Psoas muscle (tissue), 8 donors: ENCODE results near the gene PRKCD. TPM values are rescaled to one million over a fixed set of nuclear protein-coding genes. Genes with fewer than 3 reads are reported as not detected.
A peak's percentile ranks its signal among the peaks of the same experiment; 100 is the strongest.

ENCODE experiments used
- ATAC-seq, 4 donors: fragments of 200-7000 bp; cut with Tn5 transposase; one replicate each; pipeline ENCODE4 v1.9.1; 2020; ENCODE audit warnings: moderate library complexity in 3 of 4, mild to moderate bottlenecking in 2 of 4
- DNase-seq, 2 donors: peaks; one replicate each; pipeline ENCODE4 v3.0.0-alpha.2; 2020
- H3K27ac ChIP-seq: fragments of 200-600 bp; one replicate; pipeline ENCODE4 v1.8.0; 2022
- H3K27me3 ChIP-seq, 3 donors: fragments of 200-600 bp in 1 of 3; one replicate each; pipeline versions ENCODE4 v1.6.1 to v1.8.0; 2013 to 2022; ENCODE audit warnings: low read length in 2 of 3, mild to moderate bottlenecking in 2 of 3, moderate library complexity in 1 of 3; ENCODE audit not compliant: insufficient read depth in 3 of 3
- H3K36me3 ChIP-seq, 2 donors: fragments of 200-600 bp in 1 of 2; one replicate each; pipeline versions ENCODE4 v1.6.1 to v1.8.0; 2013 to 2022; ENCODE audit warnings: low read depth in 1 of 2, mild to moderate bottlenecking in 1 of 2, moderate library complexity in 1 of 2; ENCODE audit not compliant: insufficient read depth in 1 of 2
- H3K4me1 ChIP-seq: fragments of 200-600 bp; one replicate; pipeline ENCODE4 v1.8.0; 2022
- H3K4me3 ChIP-seq: fragments of 200-600 bp; one replicate; pipeline ENCODE4 v1.8.0; 2022; ENCODE audit warnings: mild to moderate bottlenecking
- H3K9me3 ChIP-seq: fragments of 200-600 bp; one replicate; pipeline ENCODE4 v1.8.0; 2022
- WGBS, 3 donors: extraction: QIAGEN DNeasy Blood & Tissue Kit; methylation state at CpG; one replicate each; pipeline versions ENCODE4 v1.1.6 to v1.1.7; 2013; 5-methylcytosine and 5-hydroxymethylcytosine counted together
- intact Hi-C, 2 donors: fragments of 100-400 bp; cut with DNase I; formaldehyde crosslinking; loops; one replicate each; pipeline versions ENCODE4 v1.11.0 to v1.14.2; 2022
- polyA plus RNA-seq, 3 donors: library from polyadenylated mRNA; stranded (reverse); fragments of 200-250 nt; gene quantifications; one replicate each; pipeline ENCODE4 v1.2.3, GENCODE V29; 2013
- total RNA-seq, 4 donors: library from RNA; stranded (reverse); fragmentation: NEBNext Ultra II Directional in 2 of 4; extraction: Animal tissue kit (Norgen Biotek cat#: 25700) in 2 of 4; gene quantifications; one replicate each; pipeline versions ENCODE4 v1.2.1 to v1.2.4, GENCODE V29; 2021 to 2023
- TF ChIP-seq, protein P1 (sequence below): fragments of 200-600 bp; IDR thresholded peaks from one replicate; pipeline ENCODE4 v1.8.0; 2022; ENCODE audit warnings: antibody characterized with exemption
- donor health status: healthy with polysubstance abuse.
- donor health status: DM: no; HTN: no; CAD: no; lungs with moderate emphysema.
- donor health status: Bipolar disorder and iron deficiency.
- donor health status: healthy.
- donor health status: DM: yes; HTN: yes; CAD: no.
- donor health status: DM: no; HTN: no; CAD: no.
- donor health status: DM: no; HTN: no; CAD: no.
- donor health status: DM: yes; HTN: yes; CAD: no.

The PRKCD gene
- total and polyA plus RNA-seq, 7 donors: 3.2 to 8.4 (median 4.4) TPM

DNA sequence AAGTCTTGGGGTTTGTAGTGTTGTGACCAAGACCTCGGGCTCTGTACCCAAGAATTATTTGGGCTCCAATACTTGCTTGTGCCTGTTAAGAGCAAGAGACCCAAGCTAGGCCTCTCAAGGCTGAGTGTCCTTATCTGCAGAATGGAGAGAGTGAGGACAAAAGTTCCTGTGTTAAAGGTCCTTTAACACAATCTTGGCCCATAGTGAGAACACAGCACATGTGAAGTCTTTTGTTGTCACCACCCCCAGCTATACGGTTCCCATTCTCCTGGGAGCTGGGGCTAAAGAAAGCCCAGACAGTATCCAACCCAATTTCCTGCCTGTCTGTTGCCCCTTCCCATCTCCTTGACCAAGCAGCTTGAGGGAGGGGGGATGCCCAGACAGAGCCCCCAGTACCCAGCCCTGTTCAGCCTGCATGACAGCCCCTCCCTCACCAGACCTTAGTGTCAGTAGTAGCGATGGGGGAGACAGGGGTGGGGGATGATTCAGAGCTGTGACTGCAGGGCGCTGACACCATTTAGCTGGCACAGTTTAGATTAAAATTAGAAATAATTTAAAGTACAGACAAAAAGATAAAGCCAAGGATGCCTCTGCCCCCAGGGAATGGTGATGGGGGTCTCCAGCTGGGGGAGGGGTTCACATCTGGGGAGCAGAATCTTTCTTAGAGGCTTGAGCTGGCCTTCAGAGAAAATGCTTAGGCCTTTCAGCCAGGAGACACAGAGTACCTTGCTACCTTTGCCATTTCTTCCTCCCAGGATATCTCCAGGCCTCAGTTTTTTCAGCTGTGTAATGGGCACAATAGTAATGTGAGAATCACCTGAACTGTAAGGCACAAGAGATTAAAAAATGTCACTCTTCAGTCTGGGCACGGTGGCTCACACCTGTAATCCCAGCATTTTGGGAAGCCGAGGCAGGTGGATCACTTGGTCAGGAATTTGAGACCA, 2.7 kb downstream of the PRKCD start:
- Histone ChIP-seq H3K27ac (no peak overlapping the region), H3K36me3 (no peaks in the 10 kb centered on the region), H3K4me3 (no peak overlapping the region), H3K27me3 (no peaks in the 10 kb centered on the region), H3K9me3 (no peaks in the 10 kb centered on the region), H3K4me1 (peaks cover 19% of the 10 kb centered on the region)
- ATAC-seq (no peak), DNase-seq (no peak)
- 78 to 85% (median 81%) methylated on average over 6 of the region's 6 CpGs for WGBS, 3 donors
- TF ChIP-seq, protein P1, sequence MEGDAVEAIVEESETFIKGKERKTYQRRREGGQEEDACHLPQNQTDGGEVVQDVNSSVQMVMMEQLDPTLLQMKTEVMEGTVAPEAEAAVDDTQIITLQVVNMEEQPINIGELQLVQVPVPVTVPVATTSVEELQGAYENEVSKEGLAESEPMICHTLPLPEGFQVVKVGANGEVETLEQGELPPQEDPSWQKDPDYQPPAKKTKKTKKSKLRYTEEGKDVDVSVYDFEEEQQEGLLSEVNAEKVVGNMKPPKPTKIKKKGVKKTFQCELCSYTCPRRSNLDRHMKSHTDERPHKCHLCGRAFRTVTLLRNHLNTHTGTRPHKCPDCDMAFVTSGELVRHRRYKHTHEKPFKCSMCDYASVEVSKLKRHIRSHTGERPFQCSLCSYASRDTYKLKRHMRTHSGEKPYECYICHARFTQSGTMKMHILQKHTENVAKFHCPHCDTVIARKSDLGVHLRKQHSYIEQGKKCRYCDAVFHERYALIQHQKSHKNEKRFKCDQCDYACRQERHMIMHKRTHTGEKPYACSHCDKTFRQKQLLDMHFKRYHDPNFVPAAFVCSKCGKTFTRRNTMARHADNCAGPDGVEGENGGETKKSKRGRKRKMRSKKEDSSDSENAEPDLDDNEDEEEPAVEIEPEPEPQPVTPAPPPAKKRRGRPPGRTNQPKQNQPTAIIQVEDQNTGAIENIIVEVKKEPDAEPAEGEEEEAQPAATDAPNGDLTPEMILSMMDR: no peak
- intact Hi-C loops: loop anchor here in 1 of 2 donors (5.0 kb wide), 1 partner anchor 36 kb away; no protein-coding TSS in a partner anchor

DNA sequence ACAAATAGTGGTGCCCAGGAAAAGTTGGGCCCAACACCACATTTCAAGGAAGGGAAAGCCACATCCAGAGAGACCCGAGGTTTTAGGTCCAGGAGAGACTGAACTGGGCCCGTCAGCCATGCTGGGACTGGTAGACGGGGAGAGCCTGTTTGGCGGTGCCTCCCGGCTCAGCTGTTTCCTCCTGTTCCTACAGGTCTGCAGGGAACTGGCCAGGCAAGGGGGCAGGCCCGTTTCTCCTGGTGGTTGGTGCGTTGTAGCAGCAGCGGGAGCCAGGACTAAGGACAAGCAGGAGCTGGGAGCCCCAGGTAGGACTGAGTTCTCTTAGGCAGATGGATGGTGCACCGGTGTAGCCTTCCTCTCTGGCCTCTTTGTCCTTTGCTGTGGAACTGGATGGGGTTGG, 3.9 kb downstream of the PRKCD start:
- TF ChIP-seq, protein P1: no peak
- no peak overlapping the region for H3K27ac ChIP-seq
- no peak for ATAC-seq
- intact Hi-C loops: loop anchor here in 1 of 2 donors (5.0 kb wide), 1 partner anchor 38 kb away; no protein-coding TSS in a partner anchor
- H3K4me3 ChIP-seq: no peak overlapping the region
- no peaks in the 10 kb centered on the region for H3K9me3 ChIP-seq
- WGBS, 3 donors: 73 to 74% (median 74%) methylated on average over 9 of the region's 9 CpGs
- peaks cover 13% of the 10 kb centered on the region for H3K4me1 ChIP-seq
- DNase-seq: no peak
- H3K36me3 ChIP-seq: no peaks in the 10 kb centered on the region
- no peaks in the 10 kb centered on the region for H3K27me3 ChIP-seq

DNA sequence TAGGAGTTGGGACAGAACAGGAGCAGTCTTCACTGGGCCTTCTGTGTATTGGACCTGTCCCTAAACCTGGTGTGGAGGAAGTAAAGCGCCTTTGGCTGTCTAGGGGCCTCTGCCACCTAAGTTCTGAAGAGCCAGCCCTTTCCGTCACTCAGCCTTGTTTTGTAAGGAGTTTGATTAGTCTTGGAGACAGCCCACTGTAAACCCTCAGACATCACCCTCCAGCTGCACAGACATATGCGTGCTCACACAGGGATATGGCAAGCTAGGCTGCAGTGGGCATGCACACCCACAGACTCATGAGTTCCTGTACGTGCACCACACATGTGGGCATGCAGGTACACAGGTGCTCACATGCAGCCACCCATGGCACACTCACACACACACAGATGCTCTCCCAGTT, 5.2 kb downstream of the PRKCD start:
- TF ChIP-seq, protein P1: no peak
- H3K4me1 ChIP-seq: peaks cover 7% of the 10 kb centered on the region
- no peaks in the 10 kb centered on the region for H3K36me3 ChIP-seq
- ATAC-seq: no peak
- no peaks in the 10 kb centered on the region for H3K9me3 ChIP-seq
- WGBS, 3 donors: 91 to 92% (median 92%) methylated on average over 4 of the region's 4 CpGs
- intact Hi-C loops: no loop called here
- DNase-seq: no peak
- no peaks in the 10 kb centered on the region for H3K27me3 ChIP-seq
- no peak overlapping the region for H3K27ac ChIP-seq
- no peak overlapping the region for H3K4me3 ChIP-seq

GRCh38 chr3:53166781-53167291, 5.8 kb downstream of the PRKCD start:
- ATAC-seq: peak; percentile 48 to 69 (median 60)

More at GRCh38 chr3:53166781-53167291, 5.8 kb downstream of the PRKCD start:
- Histone ChIP-seq H3K4me1 (peaks cover 7% of the 10 kb centered on the region), H3K36me3 (no peaks in the 10 kb centered on the region), H3K9me3 (no peaks in the 10 kb centered on the region), H3K4me3 (no peak overlapping the region), H3K27me3 (no peaks in the 10 kb centered on the region), H3K27ac (no peak overlapping the region)
- DNase-seq: peak; percentile 71 to 84
- 38 to 46% (median 42%) methylated on average over 9 of the region's 9 CpGs for WGBS, 3 donors
- intact Hi-C loops: no loop called here
- TF ChIP-seq, protein P1: no peak
